H1 (cell line): Measurements from ENCODE around the gene CMIP. TPM values are rescaled to one million over a fixed set of nuclear protein-coding genes. Genes with fewer than 3 reads are reported as not detected.

Experiments
- CTBP2 ChIP-seq: IDR thresholded peaks from 2 replicates; pipeline ENCODE4 v1.7.0; 2011; ENCODE audit warnings: borderline replicate concordance, mild to moderate bottlenecking, moderate library complexity, mixed read lengths, low read length; ENCODE audit not compliant: insufficient read depth, insufficient read length
- FOSL1 ChIP-seq: IDR thresholded peaks from 2 replicates; pipeline ENCODE4 v1.6.1; 2011; ENCODE audit warnings: mild to moderate bottlenecking, low read depth, low read length, moderate library complexity; ENCODE audit not compliant: insufficient read depth
- SAP30 ChIP-seq: fragments of 300-600 bp; sonication (generic); IDR thresholded peaks from 2 replicates; pipeline ENCODE4 v1.7.1; 2012; ENCODE audit warnings: low read length, moderate library complexity, mild to moderate bottlenecking, inconsistent platforms; ENCODE audit not compliant: insufficient read depth, insufficient replicate concordance
- polyA plus RNA-seq, 7 experiments: library from polyadenylated mRNA; depleted of rRNA in 3 of 7; stranded (reverse) in 5 of 7; unstranded in 2 of 7; fragments of >200 nt in 5 of 7; fragments of 200-250 nt in 2 of 7; gene quantifications; 1 replicate in 5 of 7; 2 replicates in 1 of 7; 4 replicates in 1 of 7; pipeline versions ENCODE4 v1.2.1 to v1.2.3, GENCODE V29; 2011 to 2013; ENCODE audit warnings: missing spikeins in 2 of 7, mixed read lengths in 2 of 7
- total RNA-seq: library from RNA; stranded (reverse); fragmentation: NEBNext Ultra II Directional; extraction: Animal tissue kit (Norgen Biotek cat#: 25700); gene quantifications from 2 replicates; pipeline ENCODE4 v1.2.1, GENCODE V29; 2021
- TF ChIP-seq, protein P1 (sequence below): fragments of 300-600 bp; sonication (generic); IDR thresholded peaks from 2 replicates; pipeline ENCODE4 v1.7.1; 2012; ENCODE audit warnings: low read length, moderate library complexity, mild to moderate bottlenecking, inconsistent platforms; ENCODE audit not compliant: insufficient replicate concordance
- TF ChIP-seq, protein P2 (sequence below): IDR thresholded peaks from 2 replicates; pipeline ENCODE4 v1.6.1; 2012; ENCODE audit warnings: low read length, inconsistent platforms

The CMIP gene
- total and polyA plus RNA-seq, 2 of the 8 experiments (the other 6 are each of a cell fraction or from before 2014, with no cell fraction given), result 7.9 to 53.2 TPM

DNA sequence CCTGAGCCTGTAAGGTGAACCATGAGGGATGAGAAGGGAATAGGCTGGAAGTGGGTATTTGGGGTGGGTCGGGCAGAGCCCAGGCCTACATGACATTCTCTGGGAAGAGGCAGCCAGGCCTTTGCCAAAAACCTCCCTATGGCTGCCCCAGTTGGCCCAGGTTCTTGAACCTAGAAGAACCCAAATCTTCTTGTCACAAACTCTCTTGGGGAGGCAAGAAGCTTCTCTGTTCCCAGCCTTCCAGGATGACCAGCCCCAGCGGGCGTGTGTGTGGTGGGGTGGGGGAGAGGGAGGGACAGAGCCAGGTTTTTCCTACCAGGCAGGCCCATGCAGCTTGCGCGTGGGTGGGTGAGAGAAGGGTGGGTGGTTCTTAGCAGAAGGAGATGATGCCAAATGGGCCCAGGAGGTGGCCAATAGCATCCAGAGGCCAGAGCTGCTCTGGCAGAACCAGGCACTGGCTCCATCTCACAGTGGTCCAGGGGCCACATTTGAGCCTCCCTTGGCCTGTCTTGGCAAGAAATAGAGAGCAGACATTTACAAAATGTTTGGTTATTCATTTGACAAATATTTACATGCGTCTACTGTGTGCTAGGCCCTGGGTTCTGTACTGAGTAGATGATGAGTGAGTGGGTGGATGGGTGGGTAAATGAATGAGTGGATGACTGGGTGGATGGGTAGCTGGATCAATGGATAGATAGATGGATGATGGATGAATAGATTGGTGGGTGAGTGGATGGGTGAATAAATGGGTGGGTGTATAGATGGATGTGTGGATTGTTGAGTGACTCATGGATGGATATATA lies 290.2 kb downstream of the CMIP start (continued):
- TF ChIP-seq, protein P1, sequence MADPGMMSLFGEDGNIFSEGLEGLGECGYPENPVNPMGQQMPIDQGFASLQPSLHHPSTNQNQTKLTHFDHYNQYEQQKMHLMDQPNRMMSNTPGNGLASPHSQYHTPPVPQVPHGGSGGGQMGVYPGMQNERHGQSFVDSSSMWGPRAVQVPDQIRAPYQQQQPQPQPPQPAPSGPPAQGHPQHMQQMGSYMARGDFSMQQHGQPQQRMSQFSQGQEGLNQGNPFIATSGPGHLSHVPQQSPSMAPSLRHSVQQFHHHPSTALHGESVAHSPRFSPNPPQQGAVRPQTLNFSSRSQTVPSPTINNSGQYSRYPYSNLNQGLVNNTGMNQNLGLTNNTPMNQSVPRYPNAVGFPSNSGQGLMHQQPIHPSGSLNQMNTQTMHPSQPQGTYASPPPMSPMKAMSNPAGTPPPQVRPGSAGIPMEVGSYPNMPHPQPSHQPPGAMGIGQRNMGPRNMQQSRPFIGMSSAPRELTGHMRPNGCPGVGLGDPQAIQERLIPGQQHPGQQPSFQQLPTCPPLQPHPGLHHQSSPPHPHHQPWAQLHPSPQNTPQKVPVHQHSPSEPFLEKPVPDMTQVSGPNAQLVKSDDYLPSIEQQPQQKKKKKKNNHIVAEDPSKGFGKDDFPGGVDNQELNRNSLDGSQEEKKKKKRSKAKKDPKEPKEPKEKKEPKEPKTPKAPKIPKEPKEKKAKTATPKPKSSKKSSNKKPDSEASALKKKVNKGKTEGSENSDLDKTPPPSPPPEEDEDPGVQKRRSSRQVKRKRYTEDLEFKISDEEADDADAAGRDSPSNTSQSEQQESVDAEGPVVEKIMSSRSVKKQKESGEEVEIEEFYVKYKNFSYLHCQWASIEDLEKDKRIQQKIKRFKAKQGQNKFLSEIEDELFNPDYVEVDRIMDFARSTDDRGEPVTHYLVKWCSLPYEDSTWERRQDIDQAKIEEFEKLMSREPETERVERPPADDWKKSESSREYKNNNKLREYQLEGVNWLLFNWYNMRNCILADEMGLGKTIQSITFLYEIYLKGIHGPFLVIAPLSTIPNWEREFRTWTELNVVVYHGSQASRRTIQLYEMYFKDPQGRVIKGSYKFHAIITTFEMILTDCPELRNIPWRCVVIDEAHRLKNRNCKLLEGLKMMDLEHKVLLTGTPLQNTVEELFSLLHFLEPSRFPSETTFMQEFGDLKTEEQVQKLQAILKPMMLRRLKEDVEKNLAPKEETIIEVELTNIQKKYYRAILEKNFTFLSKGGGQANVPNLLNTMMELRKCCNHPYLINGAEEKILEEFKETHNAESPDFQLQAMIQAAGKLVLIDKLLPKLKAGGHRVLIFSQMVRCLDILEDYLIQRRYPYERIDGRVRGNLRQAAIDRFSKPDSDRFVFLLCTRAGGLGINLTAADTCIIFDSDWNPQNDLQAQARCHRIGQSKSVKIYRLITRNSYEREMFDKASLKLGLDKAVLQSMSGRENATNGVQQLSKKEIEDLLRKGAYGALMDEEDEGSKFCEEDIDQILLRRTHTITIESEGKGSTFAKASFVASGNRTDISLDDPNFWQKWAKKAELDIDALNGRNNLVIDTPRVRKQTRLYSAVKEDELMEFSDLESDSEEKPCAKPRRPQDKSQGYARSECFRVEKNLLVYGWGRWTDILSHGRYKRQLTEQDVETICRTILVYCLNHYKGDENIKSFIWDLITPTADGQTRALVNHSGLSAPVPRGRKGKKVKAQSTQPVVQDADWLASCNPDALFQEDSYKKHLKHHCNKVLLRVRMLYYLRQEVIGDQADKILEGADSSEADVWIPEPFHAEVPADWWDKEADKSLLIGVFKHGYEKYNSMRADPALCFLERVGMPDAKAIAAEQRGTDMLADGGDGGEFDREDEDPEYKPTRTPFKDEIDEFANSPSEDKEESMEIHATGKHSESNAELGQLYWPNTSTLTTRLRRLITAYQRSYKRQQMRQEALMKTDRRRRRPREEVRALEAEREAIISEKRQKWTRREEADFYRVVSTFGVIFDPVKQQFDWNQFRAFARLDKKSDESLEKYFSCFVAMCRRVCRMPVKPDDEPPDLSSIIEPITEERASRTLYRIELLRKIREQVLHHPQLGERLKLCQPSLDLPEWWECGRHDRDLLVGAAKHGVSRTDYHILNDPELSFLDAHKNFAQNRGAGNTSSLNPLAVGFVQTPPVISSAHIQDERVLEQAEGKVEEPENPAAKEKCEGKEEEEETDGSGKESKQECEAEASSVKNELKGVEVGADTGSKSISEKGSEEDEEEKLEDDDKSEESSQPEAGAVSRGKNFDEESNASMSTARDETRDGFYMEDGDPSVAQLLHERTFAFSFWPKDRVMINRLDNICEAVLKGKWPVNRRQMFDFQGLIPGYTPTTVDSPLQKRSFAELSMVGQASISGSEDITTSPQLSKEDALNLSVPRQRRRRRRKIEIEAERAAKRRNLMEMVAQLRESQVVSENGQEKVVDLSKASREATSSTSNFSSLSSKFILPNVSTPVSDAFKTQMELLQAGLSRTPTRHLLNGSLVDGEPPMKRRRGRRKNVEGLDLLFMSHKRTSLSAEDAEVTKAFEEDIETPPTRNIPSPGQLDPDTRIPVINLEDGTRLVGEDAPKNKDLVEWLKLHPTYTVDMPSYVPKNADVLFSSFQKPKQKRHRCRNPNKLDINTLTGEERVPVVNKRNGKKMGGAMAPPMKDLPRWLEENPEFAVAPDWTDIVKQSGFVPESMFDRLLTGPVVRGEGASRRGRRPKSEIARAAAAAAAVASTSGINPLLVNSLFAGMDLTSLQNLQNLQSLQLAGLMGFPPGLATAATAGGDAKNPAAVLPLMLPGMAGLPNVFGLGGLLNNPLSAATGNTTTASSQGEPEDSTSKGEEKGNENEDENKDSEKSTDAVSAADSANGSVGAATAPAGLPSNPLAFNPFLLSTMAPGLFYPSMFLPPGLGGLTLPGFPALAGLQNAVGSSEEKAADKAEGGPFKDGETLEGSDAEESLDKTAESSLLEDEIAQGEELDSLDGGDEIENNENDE, result no peak
- TF ChIP-seq SAP30 (no peak), CTBP2 (no peak), FOSL1 (no peak)
- TF ChIP-seq, protein P2, sequence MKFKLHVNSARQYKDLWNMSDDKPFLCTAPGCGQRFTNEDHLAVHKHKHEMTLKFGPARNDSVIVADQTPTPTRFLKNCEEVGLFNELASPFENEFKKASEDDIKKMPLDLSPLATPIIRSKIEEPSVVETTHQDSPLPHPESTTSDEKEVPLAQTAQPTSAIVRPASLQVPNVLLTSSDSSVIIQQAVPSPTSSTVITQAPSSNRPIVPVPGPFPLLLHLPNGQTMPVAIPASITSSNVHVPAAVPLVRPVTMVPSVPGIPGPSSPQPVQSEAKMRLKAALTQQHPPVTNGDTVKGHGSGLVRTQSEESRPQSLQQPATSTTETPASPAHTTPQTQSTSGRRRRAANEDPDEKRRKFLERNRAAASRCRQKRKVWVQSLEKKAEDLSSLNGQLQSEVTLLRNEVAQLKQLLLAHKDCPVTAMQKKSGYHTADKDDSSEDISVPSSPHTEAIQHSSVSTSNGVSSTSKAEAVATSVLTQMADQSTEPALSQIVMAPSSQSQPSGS, result no peak
